CD4-positive, alpha-beta T cell treated with Interleukin-1 beta for 1 hour (primary cell): ENCODE data around the gene SHISA3.
"Not testable (repeated sequence)": the region's sequence is repeated elsewhere in the genome, so short reads cannot be mapped to it uniquely, and the experiment has no call there.

Experiments
- DNase-seq, 2 donors: peaks; one replicate each; pipeline ENCODE4 v3.0.0-alpha.2; 2020 to 2022

The SHISA3 gene

GRCh38 chr4:42396752-42397634 lies at the start of gene SHISA3:
SHISA3 (plus strand) TSS chr4:42397488; CDS start chr4:42398057, 569 bp downstream.
- peak in 1 of 2 donors; percentile 5 for DNase-seq

GRCh38 chr4:42348247-42348646 lies 49.0 kb upstream of the SHISA3 start:
- DNase-seq, result no peak

DNA sequence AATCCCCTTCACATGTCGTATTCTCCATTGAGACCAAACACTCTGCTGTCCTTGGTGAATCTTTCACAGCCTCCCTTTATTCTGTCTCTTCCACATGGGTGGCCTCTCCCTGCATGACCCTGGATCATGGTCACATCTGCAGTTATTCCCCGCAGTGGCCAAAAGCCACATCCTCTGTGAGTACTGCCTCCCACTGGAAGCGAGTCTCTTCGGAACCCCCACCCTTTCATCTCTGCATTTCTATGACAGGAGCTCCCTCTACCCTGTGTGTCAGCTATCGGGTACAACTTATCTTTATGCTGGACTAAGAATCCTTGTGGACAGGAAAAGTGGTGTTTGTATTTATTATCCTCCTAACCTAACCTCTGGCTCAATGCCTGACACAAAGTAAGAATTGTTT lies 48.6 kb upstream of the SHISA3 start:
- no peak for DNase-seq

DNA sequence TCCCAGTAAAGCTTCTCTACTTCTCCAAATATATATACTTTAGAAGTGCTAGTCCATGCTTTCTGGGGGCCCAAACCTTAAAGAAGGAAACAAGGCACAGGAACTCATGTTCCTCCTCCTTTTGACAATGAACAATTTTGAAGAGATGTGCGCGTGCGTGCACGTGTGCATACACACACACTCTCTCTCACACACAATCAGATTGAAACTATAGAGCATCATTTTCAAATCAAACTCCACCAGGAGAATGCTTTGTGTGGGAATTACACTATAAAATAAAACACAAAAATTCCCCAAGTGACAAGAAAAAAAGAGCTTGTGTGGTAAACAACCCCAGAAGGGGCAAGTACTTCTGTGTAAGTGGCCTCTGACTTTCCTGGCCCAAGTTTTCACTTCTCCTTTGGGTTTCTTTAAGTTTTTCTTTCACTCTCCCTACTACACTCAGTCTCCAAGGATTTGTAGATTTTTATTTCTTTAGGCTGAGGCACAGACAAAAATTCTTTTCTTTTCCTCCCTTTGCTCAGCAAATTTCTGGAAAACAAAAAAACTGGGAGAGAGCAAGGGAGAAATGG lies 46.6 kb upstream of the SHISA3 start:
- DNase-seq, result no peak

GRCh38 chr4:42352049-42352448 lies 45.2 kb upstream of the SHISA3 start:
- no peak for DNase-seq

DNA sequence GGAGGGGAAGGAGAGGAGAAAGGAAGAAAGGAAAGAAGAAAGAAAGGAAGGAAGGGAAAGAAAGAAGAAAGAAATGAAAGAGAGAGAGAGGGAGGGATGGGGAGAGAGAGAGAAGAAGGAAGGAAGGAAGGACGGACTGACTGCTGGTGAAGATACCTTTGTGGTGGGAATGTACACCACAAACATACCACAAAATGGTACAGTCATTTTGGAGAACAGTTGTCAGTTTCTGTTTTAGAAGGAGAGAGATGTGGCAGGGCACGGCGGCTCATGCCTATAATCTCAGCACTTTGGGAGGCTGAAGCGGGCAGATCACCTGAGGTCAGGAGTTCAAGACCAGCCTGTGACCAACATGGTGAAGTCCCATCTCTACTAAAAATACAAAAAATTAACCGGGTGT lies 40.0 kb upstream of the SHISA3 start:
- DNase-seq, result no peak

- DNase-seq, result no peak
These were observed 37.6 kb upstream of the SHISA3 start for GRCh38 chr4:42359711-42360110.

- DNase-seq, result no peak
These were observed 37.0 kb upstream of the SHISA3 start for GRCh38 chr4:42360256-42360669.

GRCh38 chr4:42361456-42361855 lies 35.8 kb upstream of the SHISA3 start:
- DNase-seq, result no peak

DNA sequence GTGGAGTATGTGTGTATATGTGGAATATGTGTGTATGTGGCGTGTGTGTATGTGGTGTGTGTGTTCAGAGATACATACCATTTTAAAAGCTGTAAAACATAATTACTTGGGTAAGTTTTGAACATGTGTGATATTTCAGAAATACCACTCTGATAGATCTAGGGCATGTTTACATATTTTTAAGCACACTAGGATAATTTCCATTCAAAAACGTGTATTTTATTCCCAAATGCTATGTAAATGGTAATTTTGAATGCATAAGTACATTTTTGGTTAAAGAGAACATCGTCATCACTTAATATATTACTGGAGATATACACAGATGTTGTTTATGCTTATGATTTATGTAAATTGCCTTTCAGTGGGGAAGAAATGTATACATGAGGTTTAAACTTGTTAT lies 34.7 kb upstream of the SHISA3 start:
- no peak for DNase-seq

GRCh38 chr4:42363614-42364013 lies 33.7 kb upstream of the SHISA3 start:
- no peak for DNase-seq

- DNase-seq, result no peak
These were observed 32.8 kb upstream of the SHISA3 start for GRCh38 chr4:42364266-42365053.

DNA sequence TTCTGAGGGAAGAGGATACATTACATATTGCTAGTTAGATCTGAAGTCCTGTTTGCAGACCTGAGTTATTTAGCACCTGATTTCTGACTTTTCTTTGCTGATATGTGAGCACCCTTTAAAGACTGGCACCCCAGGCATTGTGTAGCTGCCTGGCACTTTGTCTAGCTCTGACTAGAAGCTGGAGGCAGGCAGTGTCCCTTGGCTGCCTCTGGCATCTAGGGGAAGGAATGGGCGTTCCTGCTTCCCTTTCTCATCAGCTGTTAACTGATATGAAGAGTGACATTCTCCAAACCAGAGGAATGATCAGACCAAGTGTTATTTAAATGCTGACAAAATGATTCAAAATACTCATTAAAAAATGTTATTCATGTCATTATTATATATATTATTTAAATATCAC lies 30.3 kb upstream of the SHISA3 start:
- DNase-seq, result no peak

- no peak for DNase-seq
These were observed 27.8 kb upstream of the SHISA3 start for GRCh38 chr4:42369489-42369888.

GRCh38 chr4:42371305-42372252 lies 25.7 kb upstream of the SHISA3 start:
- DNase-seq, result no peak

DNA sequence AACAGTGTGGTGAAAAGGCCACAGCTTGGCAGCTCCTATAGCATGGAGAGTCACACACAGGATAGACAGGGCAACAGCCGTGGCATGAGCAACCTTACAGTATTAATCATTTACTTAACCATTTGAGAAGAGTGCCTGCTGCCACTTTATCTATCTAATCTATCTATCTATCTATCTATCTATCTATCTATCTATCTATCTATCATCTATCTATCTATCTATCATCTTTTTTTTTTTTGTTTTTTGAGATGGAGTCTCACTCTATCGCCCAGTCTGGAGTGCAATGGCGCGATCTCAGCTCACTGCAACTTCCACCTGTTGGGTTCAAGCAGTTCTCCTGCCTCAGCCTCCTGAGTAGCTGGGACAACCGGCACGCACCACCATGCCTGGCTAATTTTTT lies 25.0 kb upstream of the SHISA3 start:
- DNase-seq, result not testable (repeated sequence)

DNA sequence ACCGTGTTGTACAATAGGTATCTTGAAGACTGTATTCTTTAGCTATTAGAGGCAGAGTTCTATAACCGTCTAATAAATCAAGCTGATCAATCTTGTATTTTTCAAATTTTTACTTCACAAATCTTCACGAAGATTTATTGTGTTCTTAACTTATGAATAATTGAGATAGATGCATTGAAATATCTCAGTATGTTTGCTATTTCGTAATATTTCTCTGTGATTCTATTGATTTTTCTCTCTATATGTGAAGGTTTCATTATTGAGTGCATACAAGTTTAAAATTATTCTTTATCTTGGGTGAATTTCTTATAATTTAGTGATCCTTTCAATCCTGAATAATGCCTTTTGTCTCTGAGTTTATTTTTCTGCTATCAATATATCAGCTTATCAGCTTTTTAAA lies 19.8 kb upstream of the SHISA3 start:
- DNase-seq, result no peak

- no peak for DNase-seq
These were observed 15.6 kb upstream of the SHISA3 start for GRCh38 chr4:42381666-42382065.

- DNase-seq, result no peak
These were observed 11.8 kb upstream of the SHISA3 start for GRCh38 chr4:42385516-42385915.

DNA sequence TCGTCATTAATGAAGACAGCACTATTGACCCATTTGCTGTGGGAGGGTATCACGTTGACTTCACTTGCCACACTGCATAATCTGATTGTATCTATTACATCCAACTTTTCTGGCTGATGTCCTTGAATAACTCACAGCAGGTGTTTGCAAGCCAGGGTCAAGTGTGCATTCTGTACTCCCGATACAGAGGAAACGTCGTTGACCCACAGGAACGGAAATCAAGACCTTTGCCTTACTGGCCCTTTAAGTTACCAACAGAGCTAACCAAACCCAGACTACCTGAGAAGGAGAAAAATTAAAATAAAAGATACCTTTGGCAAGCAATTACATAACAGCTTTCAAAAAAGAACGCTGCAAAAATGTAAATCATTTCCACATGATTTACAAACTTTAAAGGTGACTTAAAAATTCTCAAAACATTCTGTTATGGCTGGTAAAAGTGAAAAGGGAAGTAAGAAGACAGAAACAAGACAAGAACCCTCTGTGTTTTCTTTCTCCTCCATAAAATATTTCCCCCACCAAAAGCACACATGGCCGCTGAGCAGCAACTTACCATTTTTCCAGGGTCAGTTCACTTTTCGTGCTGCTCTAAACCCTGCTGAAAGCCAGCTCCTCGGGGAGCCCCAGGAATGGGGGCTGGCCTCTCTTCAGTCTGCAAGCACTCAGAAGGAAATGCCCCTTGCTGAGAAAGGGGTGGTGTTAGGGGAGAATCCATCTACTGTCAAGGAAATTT lies 6.5 kb upstream of the SHISA3 start:
- DNase-seq, result no peak

- no peak for DNase-seq
These were observed 6.0 kb upstream of the SHISA3 start for GRCh38 chr4:42391355-42391664.

DNA sequence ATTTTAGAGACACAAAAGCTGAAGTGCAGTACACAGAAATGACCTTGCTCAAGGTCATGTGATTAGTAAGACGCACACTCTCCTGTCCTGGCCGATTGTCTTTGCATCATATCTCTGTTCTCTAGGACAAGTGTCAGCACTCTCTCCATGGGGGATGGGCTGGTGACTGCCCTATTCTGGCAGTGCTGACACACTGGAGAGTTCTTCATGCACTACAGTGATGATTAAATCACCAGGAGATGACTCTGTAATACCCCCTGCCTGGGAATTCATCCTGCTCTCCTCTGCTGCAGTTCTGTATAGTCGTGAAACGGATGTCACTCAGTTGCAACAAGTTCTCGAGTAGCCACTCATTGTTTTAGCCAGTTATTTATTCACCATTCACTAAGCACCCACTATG lies 5.3 kb upstream of the SHISA3 start:
- no peak for DNase-seq
